HG03469 (cell line): Measurements from ENCODE around the gene CAVIN1.
"Not testable (repeated sequence)": the region's sequence is repeated elsewhere in the genome, so short reads cannot be mapped to it uniquely, and the experiment has no call there.

ENCODE experiments used
- ATAC-seq: cut with Tn5 transposase; IDR thresholded peaks from one replicate; pipeline ENCODE4 v1.9.1; 2021; ENCODE audit warnings: mild to moderate bottlenecking, moderate library complexity, moderate number of reproducible peaks; ENCODE audit not compliant: unreplicated experiment

The CAVIN1 gene

DNA sequence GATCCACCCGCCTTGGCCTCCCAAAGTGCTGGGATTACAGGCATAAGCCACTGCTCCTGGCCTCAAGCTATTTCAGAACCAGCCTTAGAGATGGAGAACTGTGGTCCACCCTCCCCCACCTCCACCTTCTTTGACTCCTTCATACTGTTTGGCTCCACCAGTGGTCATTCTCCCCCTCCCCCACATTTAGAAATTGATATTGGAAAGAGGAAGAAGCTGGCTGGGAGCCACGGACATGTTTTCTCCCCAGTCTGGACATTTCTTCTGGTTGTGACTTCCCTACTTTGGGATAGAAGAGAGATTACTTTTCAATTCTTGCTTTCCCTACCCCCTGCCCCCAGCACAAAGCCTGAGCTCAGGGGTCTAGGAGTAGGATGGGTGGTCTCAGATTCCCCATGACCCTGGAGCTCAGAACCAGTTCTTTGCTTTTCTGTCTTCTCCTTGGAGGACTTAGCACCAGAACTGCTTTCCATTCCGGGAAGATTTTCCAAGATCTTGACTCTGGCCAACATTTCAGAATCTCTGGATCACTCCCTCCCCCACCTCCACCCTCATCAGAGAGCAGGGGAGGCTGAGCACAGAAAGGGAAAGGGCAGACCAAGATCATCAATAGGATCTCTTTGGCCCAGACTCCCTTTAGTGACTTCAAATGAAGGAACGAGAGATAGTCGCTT lies 16.3 kb downstream of the CAVIN1 start:
- no peak for ATAC-seq

DNA sequence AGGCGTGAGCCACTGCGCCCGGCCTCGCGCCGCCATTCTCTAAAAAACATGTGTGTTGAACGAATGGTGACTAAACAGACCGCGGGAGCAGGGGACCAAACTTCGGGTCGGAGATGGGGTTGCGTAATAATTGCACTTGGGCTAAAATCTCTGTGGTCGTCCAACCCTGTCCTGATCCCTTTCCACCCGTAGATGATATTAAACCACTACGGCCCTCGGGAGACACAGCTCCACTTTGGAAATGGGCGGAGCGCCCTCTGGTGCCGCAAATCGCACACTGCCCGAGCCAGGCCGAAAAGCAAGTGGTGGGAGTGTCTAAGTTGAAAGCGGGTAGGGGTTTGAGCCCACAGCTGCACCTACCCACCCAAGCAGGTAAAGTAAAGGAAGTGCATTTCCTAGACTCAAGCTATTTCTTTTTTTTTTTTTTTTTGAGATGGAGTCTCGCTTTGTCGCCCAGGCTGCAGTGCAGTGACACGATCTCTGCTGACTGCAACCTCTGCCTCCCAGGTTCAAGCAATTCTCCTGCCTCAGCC lies 17.0 kb downstream of the CAVIN1 start:
- no peak for ATAC-seq

DNA sequence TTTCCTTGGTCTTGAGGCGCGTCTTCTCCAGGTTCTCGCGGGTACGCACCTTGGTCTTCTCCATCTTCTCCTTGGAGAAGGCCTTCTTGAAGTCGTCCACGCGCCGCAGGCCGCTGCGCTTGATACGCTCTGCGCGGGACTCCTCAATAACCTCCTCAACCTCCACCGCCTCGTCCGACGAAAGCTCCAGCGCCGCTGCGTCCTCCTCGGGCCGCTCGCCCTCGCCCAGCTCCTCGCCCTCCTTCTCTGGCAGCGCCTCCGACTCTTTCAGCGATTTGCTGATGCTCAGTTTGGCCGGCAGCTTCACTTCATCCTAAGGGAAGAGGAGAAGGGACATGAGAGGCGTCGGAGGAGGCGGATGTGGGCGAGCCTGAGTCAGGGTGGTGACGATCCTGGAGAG lies 18.0 kb downstream of the CAVIN1 start:
- no peak for ATAC-seq

DNA sequence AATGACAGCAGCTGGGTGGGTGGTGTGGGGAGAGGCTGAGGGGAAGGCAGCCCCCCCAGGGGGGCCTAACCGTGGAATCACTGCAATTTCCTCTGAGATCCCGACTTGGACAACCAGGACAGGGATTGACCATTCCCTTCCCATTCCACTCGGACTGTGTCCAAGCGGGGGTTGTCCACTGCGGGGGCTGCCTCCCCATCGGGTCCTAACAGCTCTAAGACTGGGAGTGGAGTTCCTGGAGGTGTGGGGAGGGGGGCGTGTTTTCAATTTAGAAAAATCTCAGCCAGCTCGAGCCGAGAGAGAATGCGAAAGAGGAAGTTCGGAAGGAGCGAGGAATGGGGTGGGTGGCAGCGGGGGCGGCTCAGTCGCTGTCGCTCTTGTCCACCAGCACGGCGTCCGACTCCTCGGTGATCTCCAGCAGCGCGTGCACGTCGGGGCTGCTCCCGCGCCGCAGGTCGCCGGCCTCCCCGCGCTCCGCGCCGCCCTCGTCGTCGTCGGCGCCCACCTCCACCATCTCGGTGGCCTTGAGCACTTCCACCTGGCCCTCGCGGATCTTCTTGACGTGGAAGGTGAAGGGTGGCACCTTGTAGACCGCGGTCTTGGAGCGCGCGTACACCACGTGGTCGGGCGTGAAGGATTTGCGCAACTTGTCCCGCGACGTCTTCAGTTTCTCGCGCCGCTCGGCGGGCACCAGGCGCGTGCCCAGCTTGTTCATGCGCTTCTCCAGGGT lies 18.6 kb downstream of the CAVIN1 start:
- no peak for ATAC-seq

DNA sequence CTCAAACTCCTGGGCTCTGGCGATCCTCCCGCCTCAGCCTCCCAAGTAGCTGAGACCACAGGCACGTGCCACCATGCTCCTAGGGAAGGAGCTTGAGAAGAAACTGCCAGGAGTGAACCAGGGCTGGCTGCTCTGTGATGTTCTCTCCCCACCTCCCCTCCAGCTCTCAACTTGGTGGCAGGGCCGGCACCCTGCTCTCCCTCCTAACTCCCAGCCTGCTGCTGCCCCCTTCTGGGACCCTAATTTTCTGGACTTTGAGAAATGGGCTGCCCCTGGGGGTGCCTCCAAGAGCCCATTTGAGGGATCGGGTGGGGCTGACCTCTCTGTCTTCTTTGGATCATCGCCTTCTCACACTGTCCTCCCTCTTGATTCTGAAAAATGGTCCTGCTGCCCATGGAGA lies 19.9 kb downstream of the CAVIN1 start:
- no peak for ATAC-seq

DNA sequence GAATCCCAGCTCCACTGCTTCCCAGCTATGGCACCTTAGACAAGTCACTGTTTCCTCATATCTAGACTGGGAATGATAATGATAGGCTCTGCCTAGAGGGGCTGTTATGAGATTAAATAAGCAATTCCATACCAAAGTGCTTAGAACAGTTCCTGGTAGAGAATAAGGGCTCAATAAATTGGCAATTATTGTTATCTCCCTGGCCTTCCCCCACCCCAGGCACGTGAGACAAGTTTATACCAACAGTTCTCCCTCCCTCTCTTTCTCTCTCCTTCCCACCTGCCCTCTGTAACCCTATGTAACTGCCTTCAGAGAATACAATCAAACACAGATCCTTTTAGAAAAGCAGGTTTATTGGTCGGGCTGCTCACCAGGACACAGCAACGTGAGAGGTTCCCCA lies 20.9 kb downstream of the CAVIN1 start:
- no peak for ATAC-seq

DNA sequence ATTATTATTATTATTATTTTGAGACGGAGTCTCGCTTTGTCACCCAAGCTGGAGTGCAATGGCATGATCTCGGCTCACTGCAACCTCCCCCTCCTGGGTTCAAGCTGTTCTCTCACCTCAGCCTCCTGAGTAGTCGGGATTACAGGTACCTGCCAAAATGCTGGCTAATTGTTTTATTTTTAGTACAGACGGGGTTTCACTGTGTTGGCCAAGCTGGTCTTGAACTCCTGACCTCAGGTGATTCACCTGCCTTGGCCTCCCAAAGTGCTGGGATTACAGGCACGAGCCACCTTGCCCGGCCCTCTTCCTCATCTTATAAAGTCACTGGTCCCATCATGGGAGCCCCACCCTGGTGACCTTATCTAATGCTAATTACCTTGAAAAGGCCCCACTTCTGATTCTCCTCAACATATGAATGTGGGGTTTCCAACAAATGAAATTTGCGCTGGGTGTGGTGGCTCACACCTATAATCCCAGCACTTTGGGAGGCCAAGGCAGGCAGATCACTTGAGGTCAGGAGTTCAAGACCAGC lies 22.1 kb downstream of the CAVIN1 start:
- ATAC-seq: not testable (repeated sequence)

DNA sequence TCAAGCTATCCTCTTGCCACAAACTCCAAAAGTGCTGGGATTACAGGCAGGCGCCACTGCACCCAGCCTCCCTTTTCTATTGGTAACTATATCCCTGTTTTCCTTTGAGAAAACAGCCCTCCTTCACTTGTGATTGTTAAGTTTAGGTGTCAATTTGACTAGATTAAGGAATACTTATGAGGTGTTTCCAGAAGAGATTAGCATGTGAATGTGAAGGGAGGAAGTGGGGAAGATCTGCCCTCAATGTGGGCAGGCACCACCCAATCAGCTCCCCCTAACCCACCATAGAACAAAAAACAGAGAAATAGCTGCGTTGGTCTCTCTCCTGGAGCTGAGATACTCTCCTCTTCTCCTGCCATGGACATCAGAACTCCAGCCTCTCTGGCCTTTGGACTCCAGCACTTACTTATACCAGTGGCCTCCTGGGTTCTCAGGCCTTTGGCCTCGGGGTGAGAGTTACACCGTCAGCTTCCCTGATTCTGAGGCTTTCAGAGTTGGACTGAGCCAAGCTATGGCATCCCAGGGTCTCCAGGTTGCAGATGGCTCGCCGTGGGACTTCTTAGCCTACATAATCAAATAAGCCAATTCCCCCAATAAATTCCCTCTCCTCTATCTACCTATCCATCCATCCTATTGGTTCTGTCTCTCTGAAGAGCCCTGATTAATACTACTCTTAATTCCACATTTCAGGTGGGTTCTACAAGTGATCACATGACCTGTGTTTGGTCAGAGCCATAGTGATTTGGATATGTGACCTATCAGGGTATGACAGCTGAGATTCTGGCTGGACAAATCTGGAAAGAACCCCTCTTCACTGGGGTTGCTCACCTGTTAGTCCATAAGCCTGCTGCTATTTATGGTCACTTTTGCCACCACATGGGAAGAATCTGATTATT lies 22.9 kb downstream of the CAVIN1 start:
- no peak for ATAC-seq

DNA sequence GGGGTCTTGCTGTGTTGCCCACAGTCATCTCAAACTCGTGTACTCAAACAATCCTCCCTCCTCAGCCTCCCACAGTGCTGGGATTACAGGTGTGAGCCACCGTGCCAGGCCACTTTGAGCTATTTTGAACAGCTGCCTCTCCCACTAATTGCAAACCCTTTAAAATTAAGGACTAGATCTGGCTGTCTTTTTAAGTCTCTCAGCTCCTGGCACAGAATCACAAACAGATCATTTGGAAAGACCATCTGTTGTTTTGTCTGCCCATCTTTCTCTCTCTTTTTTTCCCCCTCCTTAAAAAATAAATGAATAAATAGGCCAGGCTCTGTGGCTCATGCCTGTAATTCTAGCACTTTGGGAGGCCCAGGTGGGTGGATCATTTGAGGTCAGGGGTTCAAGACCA lies 23.9 kb downstream of the CAVIN1 start:
- no peak for ATAC-seq

DNA sequence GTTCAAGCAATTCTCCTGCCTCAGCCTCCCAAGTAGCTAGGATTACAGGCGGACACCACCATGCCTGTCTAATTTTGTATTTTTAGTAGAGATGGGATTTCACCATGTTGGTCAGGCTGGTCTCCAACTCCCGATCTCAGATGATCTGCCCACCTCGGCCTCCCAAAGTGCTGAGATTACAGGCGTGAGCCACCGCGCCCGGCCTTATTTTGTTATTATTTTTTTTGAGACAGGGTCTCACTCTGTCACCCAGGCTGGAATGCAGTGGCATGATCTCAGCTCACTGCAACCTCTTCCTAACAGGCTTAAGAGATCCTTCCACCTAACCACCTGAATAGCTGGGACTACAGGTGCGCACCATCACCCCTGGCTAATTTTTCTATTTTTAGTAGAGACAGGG lies 27.5 kb downstream of the CAVIN1 start:
- not testable (repeated sequence) for ATAC-seq

DNA sequence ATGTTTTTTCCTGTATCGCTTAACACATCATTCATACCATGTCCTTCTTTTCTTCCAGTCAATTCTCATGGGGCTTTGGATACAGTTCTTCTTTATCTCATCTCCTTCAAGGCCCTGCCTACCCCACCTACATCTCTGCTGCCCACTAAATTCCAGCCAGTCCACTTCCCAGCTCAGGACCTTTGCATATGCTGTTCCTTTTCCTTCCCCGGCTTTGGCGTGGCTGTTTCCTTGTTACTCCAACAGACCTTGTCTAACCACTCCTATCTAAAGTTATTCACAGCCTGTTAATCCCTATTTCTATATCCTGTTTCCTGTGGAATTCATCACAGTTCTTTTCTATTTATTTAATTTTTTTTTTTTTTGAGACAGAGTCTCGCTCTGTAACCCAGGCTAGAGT lies 28.2 kb downstream of the CAVIN1 start:
- ATAC-seq: no peak

DNA sequence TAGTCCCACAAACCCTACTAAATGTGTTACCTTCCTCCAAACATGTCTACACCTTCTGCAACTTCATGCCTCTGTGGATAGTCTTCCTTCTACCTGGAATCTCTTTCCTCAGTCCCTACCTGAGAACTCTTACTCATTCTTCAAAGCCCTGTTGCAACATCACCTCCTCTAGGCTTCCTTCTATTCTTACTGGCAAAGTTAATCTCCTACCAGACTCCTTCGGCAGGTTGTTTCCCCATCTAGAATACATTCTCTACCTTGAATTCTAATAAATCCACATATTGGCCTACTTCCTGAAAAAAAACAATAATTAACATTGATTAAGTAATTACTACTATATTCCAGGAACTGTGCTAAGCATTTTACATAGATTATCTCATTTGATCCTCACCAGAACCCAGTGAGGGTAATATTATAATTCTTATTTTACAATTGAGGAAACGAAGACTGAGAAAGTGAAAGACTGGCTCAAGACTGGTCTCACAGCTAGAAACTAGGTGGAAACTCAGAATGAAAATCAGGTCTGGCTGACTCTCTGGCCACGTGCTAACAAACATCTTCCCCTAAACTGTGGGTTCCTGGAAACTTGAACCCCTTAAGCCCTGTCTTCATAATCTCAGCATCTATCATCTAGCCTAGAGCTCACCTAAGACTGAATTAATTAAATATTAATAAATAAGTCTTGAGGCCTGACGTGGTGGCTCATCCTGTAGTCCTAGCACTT lies 30.2 kb downstream of the CAVIN1 start:
- ATAC-seq: no peak

DNA sequence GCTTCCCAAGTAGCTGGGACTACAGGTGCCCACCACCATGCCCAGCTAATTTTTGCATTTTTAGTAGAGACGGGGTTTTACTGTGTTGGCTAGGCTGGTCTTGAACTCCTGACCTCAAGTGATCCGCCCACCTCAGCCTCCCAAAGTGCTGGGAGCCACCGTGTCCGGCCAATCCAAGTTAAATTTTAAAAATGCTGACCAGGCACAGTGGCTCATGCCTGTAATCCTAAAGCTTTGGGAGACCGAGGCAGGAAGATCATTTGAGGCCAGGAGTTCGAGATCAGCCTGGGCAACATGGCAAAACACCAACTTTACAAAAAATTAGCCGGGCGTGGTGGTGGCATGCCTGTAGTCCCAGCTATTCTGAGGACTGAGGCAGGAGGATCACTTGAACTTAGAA lies 31.6 kb downstream of the CAVIN1 start:
- not testable (repeated sequence) for ATAC-seq

DNA sequence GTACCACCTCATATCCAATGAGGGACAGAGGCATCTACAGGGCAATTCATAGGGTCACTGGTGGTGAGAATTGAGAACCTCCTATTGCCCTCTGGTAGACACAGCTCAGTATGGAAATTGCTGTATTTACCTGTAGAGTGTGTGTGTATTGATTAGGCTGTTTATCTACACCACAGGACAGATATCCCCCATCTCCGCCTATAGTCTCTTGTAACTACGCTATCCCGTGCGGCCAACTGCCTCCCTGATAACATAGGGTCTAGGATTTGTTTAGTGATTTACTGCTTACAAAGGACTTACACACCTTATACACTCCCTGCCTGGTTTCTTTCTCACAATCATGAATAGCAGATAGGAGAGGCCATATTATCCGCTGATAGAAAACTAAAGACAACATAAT lies 33.2 kb downstream of the CAVIN1 start:
- ATAC-seq: no peak

DNA sequence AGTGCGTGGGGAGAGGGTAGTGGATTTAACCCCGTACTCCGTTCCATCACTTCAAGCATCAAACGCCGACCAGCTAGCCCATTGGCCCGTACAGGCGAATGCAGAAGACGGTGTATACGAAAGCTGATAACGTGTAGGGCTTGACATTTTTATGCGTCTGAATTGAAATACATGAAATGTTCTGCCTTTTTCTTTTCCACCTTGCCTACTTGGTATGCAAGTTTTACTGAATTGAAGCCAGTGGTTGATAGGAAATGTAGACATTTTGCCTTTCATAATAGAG lies 34.0 kb downstream of the CAVIN1 start:
- peak; percentile 15 for ATAC-seq

DNA sequence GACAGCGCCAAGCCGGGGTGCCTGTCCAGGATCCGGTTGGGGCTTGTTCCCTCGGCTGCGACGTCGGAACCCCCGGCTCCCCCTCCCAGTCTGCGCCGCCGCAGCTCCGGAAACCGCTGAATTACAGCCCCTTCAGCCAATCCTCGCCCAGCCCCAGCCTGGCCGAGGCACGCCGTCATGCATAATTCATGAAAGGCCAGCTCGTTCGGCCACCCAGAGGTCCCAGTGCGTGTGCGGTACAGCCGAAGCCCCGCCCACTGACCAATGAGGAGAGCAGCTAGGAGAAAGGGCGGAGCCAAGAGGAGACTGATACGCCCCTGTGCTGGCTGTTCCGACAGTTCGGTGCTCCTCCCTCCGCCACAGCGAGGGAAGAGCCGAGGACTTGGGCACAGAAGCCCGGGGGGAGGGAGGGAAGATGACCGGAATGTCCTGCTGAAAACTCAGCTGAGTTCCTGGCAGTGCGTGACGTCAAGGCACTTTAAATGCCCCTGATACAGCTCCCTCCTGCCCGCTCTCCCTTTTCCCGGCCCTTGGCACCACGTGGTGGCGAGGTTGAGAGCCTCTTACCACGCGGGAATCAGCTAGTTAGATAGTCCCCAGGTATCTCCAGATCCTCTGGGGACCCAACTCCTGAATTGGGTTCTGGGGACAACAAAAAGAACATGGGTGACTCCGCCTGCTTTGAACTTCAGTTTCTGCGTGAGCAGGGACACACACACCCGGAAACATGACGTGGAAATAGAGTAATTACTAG lies 34.5 kb downstream of the CAVIN1 start, which contains the start of gene STAT3:
TSS of gene STAT3 (minus strand) at position 62 of the 754 bp plus-strand sequence. CDS start 39,926 bp downstream, outside the sequence.
- peak; percentile 78 for ATAC-seq

DNA sequence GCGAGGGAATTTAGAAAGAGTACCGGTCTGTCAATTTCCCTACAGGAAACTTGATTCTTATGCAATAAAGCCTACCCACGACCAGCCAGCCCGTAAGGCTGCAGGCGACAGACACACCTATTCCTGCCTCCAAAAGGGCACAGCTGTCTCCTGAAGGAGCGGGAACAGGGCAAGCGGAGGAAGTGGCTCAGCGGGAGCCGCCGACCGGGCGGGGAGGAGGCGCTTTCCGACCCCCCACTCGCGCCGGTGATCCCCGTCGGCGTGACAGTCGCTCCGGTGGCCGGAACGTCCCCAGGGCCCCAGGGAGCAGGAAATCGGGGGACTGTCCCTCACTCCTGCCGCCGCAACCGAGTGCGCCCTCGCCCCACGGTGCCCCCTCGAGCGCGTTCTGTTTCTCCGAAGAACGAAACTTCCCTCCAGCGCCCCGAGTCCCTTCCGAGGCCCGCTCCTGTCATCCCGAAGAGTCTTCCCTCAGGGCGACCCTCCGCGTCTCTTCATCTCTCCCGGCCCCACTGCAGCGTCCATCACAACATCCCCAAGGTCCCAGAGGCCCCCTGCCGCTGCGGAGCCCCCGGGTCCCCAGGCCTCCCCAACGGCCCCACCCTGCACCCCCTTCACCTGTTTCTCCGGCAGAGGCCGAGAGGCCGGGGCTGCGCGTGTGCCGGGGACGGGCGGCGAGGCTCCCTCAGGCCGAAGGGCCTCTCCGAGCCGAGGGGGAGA lies 35.2 kb downstream of the CAVIN1 start:
- no peak for ATAC-seq

DNA sequence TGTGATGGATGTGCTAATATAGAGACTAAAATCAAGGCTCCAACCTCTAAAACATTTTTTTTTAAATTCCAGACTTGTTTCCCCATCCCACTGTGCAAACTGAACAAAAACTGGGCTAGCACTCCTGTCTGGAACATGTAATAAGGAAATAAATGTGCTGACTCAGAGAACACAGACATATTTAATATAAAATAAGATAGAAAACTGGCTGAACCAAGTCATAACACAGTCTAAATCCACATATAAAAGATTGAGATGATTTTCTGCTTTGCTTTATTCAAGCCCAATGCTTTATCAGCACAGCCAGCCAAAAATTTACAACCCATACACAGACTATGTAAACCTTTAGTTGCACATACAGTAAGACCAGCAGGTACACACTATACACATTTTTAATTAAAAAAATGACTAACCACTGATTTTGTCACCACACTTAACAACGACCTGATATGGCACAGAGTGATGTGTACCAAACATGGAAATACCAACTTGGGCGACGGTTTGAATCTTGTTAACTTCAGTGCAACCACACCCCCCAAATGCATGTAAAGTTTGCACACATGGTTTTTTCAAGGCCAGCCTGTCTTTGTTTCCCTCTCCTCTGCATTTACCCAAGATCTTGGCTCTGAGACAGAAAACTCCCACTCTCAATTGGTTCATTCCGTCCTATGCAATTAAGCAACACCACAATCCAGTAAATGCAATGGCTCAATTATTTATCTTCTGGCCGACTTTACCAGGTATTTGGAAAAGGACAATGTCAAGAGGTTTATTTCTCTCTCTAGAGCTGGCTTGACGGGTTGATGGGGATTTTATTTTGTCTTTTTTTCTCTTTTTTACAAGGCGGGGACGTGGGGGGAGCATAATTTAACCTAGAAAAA lies 36.0 kb downstream of the CAVIN1 start:
- ATAC-seq: no peak
